ENCODE measurements around the gene GOLGA2.

GRCh38 chr9:128206484-128206883 lies 69.3 kb downstream of the GOLGA2 start:
- TF ChIP-seq, protein P1, sequence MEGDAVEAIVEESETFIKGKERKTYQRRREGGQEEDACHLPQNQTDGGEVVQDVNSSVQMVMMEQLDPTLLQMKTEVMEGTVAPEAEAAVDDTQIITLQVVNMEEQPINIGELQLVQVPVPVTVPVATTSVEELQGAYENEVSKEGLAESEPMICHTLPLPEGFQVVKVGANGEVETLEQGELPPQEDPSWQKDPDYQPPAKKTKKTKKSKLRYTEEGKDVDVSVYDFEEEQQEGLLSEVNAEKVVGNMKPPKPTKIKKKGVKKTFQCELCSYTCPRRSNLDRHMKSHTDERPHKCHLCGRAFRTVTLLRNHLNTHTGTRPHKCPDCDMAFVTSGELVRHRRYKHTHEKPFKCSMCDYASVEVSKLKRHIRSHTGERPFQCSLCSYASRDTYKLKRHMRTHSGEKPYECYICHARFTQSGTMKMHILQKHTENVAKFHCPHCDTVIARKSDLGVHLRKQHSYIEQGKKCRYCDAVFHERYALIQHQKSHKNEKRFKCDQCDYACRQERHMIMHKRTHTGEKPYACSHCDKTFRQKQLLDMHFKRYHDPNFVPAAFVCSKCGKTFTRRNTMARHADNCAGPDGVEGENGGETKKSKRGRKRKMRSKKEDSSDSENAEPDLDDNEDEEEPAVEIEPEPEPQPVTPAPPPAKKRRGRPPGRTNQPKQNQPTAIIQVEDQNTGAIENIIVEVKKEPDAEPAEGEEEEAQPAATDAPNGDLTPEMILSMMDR (IDR thresholded peaks at IDR 0.05; ENCODE audit: insufficient read depth, low read length, poor library complexity, severe bottlenecking), result no peak
- no peak for TF ChIP-seq EZH2phosphoT487 (conservative IDR thresholded peaks at IDR 0.05; ENCODE audit: low read length)

Data from SU-DHL-6 (cell line).